Lower leg skin (tissue), 3 donors: Measurements from ENCODE around the gene CDKN2B-AS1.

ENCODE experiments used
- POLR2A ChIP-seq, 2 donors: fragments of 450-650 bp; IDR thresholded peaks; one replicate each; pipeline ENCODE4 v1.6.1; 2016 to 2017; ENCODE audit warnings: antibody characterized with exemption in 2 of 2, mild to moderate bottlenecking in 1 of 2, moderate library complexity in 1 of 2
- TF ChIP-seq, protein P1 (sequence below), 3 donors: fragments of 450-650 bp; IDR thresholded peaks; one replicate each; pipeline ENCODE4 v1.5.1; 2016; ENCODE audit warnings: antibody characterized with exemption in 3 of 3, mild to moderate bottlenecking in 3 of 3, moderate library complexity in 2 of 3

DNA sequence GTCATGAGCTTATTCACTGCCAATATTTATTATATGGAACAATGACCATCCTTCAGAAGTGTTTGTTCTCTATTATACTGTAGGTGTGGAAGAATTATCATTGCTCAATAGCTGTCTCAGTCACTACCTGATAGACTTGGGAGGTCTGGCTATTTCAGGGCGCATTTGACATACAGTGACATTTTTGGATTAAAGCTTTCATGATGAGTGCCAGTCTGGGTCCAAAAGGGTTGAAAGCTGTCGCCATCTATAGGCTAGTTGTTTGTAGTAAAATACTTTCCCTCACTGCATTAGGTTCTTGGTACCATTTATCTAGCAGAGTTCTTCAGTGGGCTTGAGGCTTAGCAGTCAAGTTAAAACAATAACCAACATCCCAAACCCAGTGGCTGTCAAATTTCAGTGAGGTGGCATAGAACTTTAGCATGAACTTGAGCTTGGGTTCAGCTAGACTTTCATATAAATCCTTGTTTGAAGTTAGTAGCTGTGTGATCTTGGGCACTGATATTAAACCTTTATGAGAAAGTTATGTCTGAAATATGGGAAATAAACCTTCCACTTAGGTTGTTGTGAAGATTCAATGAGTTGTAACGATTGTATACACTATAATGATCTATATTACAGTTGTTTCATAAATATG lies 125.0 kb downstream of the CDKN2B-AS1 start:
- TF ChIP-seq, protein P1, sequence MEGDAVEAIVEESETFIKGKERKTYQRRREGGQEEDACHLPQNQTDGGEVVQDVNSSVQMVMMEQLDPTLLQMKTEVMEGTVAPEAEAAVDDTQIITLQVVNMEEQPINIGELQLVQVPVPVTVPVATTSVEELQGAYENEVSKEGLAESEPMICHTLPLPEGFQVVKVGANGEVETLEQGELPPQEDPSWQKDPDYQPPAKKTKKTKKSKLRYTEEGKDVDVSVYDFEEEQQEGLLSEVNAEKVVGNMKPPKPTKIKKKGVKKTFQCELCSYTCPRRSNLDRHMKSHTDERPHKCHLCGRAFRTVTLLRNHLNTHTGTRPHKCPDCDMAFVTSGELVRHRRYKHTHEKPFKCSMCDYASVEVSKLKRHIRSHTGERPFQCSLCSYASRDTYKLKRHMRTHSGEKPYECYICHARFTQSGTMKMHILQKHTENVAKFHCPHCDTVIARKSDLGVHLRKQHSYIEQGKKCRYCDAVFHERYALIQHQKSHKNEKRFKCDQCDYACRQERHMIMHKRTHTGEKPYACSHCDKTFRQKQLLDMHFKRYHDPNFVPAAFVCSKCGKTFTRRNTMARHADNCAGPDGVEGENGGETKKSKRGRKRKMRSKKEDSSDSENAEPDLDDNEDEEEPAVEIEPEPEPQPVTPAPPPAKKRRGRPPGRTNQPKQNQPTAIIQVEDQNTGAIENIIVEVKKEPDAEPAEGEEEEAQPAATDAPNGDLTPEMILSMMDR (IDR thresholded peaks at IDR 0.05): no peak
- no peak for TF ChIP-seq POLR2A (IDR thresholded peaks at IDR 0.05)
